ENCODE results near the gene FBXL14.
A peak's percentile ranks its signal among the peaks of the same experiment; 100 is the strongest.

DNA sequence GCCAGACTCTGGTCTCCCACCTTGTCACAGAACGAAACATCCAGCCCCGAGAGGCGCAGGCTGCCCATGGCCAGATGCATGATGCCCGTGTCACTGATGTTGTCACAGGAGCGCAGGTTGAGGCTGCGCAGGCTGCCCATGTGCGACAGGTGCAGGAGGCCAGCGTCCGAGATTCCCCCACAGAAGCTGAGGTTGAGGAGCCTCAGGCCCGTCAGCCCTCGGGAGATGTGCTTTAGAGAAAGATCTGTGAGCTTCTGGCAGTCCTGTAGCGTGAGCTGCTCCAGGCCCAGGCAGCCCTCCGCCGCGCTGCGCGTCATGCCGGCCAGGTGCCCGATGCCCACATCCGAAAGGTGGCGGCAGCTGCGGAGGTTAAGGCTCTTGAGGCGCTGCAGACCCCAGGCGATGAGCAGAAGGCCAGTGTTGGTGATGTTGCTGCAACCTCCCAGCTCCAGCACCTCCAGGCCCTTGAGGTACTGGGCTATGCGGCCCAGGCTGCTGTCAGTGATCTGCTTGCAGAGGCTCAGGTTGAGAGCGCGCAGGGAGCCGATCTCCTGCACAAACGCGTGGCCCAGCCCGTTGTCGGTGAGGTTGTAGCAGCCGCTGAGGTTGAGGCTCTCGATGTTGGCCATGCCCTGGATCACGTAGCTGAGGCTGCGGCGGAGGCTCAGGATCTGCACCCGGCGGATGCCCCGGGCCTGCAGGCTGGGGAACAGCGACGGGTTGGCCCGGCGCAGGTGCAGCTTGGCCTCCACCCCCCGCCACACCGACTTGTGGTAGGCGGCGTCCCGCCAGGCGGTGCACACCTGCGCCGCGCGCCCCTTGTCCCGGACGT, 991 bp downstream of the FBXL14 start:
- peak; percentile 78; the same call in 1 of the 2 replicates for TF ChIP-seq ZNF24 (tag by site-specific recombination; IDR thresholded peaks at IDR 0.05)
- TF ChIP-seq, protein P1, sequence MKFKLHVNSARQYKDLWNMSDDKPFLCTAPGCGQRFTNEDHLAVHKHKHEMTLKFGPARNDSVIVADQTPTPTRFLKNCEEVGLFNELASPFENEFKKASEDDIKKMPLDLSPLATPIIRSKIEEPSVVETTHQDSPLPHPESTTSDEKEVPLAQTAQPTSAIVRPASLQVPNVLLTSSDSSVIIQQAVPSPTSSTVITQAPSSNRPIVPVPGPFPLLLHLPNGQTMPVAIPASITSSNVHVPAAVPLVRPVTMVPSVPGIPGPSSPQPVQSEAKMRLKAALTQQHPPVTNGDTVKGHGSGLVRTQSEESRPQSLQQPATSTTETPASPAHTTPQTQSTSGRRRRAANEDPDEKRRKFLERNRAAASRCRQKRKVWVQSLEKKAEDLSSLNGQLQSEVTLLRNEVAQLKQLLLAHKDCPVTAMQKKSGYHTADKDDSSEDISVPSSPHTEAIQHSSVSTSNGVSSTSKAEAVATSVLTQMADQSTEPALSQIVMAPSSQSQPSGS (tag by site-specific recombination; IDR thresholded peaks at IDR 0.05; ENCODE audit: low read depth), result no peak
- TF ChIP-seq, protein P2, sequence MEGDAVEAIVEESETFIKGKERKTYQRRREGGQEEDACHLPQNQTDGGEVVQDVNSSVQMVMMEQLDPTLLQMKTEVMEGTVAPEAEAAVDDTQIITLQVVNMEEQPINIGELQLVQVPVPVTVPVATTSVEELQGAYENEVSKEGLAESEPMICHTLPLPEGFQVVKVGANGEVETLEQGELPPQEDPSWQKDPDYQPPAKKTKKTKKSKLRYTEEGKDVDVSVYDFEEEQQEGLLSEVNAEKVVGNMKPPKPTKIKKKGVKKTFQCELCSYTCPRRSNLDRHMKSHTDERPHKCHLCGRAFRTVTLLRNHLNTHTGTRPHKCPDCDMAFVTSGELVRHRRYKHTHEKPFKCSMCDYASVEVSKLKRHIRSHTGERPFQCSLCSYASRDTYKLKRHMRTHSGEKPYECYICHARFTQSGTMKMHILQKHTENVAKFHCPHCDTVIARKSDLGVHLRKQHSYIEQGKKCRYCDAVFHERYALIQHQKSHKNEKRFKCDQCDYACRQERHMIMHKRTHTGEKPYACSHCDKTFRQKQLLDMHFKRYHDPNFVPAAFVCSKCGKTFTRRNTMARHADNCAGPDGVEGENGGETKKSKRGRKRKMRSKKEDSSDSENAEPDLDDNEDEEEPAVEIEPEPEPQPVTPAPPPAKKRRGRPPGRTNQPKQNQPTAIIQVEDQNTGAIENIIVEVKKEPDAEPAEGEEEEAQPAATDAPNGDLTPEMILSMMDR (tag by site-specific recombination; IDR thresholded peaks at IDR 0.05), result no peak; the same call in none of the 2 replicates
- TF ChIP-seq, protein P3, sequence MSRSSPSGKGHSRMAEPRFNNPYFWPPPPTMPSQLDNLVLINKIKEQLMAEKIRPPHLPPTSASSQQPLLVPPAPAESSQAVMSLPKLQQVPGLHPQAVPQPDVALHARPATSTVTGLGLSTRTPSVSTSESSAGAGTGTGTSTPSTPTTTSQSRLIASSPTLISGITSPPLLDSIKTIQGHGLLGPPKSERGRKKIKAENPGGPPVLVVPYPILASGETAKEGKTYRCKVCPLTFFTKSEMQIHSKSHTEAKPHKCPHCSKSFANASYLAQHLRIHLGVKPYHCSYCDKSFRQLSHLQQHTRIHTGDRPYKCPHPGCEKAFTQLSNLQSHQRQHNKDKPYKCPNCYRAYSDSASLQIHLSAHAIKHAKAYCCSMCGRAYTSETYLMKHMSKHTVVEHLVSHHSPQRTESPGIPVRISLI (tag by site-specific recombination; IDR thresholded peaks at IDR 0.05), result no peak
- no peak for TF ChIP-seq ZNF521 (tag by site-specific recombination; IDR thresholded peaks at IDR 0.05)
